HG03432 (cell line): ENCODE results near the gene ZNF211.

Experiments
- ATAC-seq: cut with Tn5 transposase; IDR thresholded peaks from one replicate; pipeline ENCODE4 v1.9.1; 2021; ENCODE audit warnings: mild to moderate bottlenecking, moderate library complexity; ENCODE audit not compliant: unreplicated experiment

Gene ZNF211

GRCh38 chr19:57655443-57655842 lies 22.5 kb downstream of the ZNF211 start:
- ATAC-seq: no peak

GRCh38 chr19:57656346-57656745 lies 23.4 kb downstream of the ZNF211 start:
- no peak for ATAC-seq

- ATAC-seq: no peak
Observed at GRCh38 chr19:57664269-57665127, 31.5 kb downstream of the ZNF211 start.

- ATAC-seq: no peak
Observed at GRCh38 chr19:57665261-57665806, 32.4 kb downstream of the ZNF211 start.

GRCh38 chr19:57667228-57667627 lies 34.3 kb downstream of the ZNF211 start:
- no peak for ATAC-seq

GRCh38 chr19:57668635-57669034 lies 35.7 kb downstream of the ZNF211 start, which contains the start of gene ZSCAN4:
ZSCAN4 (plus strand) TSS chr19:57668935; CDS start chr19:57676146, 7,211 bp downstream.
- ATAC-seq: no peak

- no peak for ATAC-seq
Observed at GRCh38 chr19:57671124-57671895, 38.3 kb downstream of the ZNF211 start.

GRCh38 chr19:57672466-57672865 lies 39.5 kb downstream of the ZNF211 start:
- ATAC-seq: no peak

GRCh38 chr19:57675881-57676280 lies 42.9 kb downstream of the ZNF211 start:
- no peak for ATAC-seq

- ATAC-seq: no peak
Observed at GRCh38 chr19:57682226-57682766, 49.3 kb downstream of the ZNF211 start.

GRCh38 chr19:57686727-57687126 lies 53.8 kb downstream of the ZNF211 start:
- ATAC-seq: no peak

- ATAC-seq: no peak
Observed at GRCh38 chr19:57687363-57688010, 54.5 kb downstream of the ZNF211 start.

GRCh38 chr19:57688011-57688763 lies 55.2 kb downstream of the ZNF211 start:
- no peak for ATAC-seq

GRCh38 chr19:57689750-57690149 lies 56.8 kb downstream of the ZNF211 start:
- ATAC-seq: no peak
